Epithelial cell of proximal tubule (primary cell): ENCODE data around the gene SPEM1. TPM values are rescaled to one million over a fixed set of nuclear protein-coding genes. Genes with fewer than 3 reads are reported as not detected.
A peak's percentile ranks its signal among the peaks of the same experiment; 100 is the strongest.

ENCODE experiments used
- DNase-seq: peaks from one replicate; pipeline ENCODE4 v3.0.0-alpha.2; 2011; ENCODE audit warnings: low read depth
- H3K4me3 ChIP-seq: 2 replicates; pipeline ENCODE4 v1.5.1; 2011; ENCODE audit warnings: low read depth, mild to moderate bottlenecking, low read length
- total RNA-seq: library from RNA; depleted of rRNA; stranded (reverse); fragments of >200 nt; gene quantifications from 2 replicates; pipeline ENCODE4 v1.2.3, GENCODE V29; 2015
- TF ChIP-seq, protein P1 (sequence below): conservative IDR thresholded peaks from 2 replicates; pipeline ENCODE4 v1.5.1; 2012; ENCODE audit warnings: low read depth, mild to moderate bottlenecking, low read length

SPEM1 gene
- total RNA-seq, 1 donor from 2014 or later = not detected

DNA sequence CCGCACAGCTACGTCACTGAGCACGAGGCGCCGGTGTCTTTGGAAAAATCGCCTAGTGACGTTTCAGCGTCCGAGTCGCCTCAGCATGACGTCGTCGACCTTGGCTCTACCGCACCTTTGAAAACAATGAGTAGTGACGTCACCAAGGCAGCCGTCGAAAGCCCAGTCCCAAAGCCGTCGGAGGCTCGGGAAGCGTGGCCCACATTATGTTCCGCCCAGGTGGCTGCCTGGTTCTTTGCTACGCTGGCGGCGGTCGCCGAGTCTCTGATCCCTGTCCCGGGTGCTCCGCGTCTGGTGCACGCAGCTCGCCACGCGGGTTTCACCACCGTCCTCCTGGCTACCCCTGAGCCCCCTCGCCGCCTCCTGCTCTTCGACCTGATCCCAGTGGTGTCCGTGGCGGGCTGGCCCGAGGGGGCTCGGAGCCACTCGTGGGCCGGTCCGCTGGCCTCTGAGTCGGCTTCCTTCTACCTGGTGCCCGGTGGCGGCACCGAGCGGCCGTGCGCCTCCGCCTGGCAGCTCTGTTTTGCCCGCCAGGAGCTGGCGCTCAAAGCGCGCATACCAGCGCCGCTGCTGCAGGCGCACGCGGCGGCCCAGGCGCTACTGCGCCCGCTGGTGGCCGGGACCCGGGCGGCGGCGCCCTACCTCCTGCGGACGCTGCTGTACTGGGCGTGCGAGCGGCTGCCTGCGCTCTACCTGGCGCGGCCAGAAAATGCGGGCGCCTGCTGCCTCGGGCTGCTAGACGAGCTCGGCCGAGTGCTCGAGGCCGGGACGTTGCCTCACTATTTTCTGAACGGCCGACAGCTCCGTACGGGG is 16.6 kb downstream of the SPEM1 start:
- TF ChIP-seq, protein P1, sequence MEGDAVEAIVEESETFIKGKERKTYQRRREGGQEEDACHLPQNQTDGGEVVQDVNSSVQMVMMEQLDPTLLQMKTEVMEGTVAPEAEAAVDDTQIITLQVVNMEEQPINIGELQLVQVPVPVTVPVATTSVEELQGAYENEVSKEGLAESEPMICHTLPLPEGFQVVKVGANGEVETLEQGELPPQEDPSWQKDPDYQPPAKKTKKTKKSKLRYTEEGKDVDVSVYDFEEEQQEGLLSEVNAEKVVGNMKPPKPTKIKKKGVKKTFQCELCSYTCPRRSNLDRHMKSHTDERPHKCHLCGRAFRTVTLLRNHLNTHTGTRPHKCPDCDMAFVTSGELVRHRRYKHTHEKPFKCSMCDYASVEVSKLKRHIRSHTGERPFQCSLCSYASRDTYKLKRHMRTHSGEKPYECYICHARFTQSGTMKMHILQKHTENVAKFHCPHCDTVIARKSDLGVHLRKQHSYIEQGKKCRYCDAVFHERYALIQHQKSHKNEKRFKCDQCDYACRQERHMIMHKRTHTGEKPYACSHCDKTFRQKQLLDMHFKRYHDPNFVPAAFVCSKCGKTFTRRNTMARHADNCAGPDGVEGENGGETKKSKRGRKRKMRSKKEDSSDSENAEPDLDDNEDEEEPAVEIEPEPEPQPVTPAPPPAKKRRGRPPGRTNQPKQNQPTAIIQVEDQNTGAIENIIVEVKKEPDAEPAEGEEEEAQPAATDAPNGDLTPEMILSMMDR = peak; percentile 78
- DNase-seq = no peak
- H3K4me3 ChIP-seq = peak overlapping the region; percentile 75

DNA sequence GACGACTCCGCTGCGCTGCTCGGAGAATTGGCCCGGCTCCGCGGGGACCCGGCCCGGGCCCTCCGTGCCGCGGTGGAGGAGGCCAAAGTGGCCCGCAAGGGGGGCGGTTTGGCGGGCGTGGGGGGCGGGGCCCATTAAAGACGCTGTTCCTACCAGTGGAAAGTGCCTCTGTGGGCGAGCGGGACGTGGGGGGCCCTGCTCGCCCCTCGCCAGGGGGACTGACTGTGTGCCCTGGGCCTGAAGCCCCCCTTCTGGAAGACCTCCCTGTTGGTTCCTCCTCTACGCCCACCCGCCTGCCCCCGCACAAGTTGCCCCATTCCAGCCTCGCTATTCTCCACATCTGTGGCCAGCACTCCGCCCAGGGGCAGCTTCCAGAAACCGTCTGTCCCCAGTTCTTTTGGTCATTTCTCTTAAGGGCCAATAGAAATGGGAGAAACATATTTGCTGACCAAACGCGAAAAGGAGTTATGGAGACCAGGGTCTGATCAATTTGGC is 17.3 kb downstream of the SPEM1 start:
- peak overlapping the region; percentile 75 for H3K4me3 ChIP-seq
- no peak for DNase-seq
- TF ChIP-seq, protein P1 = no peak

DNA sequence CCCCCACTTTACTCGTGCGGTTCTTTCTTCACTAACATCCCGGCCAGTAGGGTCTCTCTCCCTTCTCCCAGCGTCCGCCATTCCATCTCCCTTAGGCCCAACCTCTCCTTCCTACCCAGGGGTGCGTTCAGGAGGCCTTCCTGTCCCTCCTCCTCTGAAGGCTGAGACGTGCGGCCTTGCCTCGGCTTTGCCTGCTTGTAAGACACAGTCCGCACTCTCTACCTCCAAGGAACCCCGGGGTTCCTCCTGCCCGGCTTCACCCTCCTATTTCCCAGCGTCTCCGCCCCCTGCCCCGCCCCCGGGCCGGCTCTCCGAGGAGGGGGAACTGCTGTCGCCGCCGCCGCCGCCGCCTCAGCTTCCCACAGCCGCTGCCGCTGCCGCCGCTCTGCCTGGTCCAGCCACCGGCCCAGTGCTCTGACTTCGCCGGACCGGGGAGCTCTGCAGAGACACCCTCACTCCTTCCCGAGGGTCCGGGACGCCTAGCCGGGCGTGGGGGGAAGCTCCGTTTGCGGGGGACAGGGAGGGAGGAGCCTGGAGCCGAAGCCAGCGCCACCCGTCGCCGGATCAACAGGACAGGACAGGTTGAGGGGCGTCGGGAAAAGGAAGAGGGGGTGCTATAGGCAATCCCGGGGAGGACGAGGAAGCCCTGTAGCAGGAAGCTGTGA is 18.0 kb downstream of the SPEM1 start:
- TF ChIP-seq, protein P1 = no peak
- DNase-seq = no peak
- H3K4me3 ChIP-seq = peak overlapping the region; percentile 75

DNA sequence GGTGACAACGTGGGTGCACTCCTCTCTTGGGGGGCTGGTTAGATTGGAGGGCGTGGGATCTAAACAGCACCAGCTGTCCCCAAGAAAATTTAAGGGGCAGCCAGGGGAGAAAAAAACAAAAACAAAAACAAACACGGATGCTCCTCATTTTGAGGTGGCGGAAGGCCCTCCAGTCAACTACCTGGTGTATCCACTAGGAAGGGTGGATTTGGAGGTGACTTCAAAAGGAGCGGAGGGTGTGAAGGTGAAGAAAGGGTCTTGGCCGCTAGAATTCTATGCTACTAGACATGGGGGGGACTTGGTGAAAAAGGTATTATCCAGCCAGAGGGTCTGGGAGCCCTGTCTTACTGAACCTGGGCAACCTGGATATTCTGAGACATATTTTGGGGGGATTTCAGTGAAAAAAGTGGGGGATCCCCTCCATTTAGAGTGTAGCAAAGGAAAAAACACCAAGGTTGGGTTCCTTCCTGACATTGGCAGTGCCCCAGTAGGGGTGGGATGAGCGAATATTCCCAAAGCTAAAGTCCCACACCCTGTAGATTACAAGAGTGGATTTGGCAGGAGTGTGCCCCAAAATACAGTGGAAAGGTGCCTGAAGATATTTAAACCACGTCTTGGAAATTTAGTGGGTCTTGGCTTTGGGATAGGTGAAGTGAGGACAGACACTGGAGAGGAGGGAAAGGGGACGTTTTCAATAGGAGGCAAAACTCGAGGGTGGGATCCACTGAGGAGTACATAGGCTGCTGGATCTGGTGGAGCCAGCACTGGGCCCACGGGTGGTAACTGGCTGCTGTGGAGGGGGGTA is 18.7 kb downstream of the SPEM1 start:
- TF ChIP-seq, protein P1 = no peak
- H3K4me3 ChIP-seq = peak overlapping the region; percentile 75
- DNase-seq = no peak

DNA sequence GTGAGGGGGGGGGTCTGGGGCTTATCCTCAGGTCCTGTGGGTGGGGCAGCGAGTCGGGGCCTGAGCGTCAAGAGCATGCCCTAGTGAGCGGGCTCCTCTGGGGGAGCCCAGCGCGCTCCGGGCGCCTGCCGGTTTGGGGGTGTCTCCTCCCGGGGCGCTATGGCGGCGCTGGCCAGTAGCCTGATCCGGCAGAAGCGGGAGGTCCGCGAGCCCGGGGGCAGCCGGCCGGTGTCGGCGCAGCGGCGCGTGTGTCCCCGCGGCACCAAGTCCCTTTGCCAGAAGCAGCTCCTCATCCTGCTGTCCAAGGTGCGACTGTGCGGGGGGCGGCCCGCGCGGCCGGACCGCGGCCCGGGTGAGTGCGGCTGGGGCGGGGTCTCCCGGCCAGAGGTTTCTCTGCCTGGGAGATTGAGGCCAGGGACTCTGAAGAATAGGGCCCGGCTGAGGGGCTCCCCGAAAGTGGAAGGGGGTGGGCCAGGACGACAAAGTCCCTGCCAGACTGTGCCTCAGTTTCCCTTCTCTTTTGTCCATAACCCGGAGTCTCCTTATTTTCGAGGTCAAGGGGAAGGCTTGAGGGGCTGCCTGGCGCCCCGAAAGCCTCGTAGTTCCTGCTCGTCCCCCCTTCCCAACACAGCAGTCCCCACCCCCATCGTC is 19.5 kb downstream of the SPEM1 start, which contains the start of gene FGF11:
TSS of gene FGF11 (plus strand) at position 51 of the 651 bp plus-strand sequence. CDS start at position 160, 109 bp downstream.
- no peak for DNase-seq

More for the DNA sequence above, 19.5 kb downstream of the SPEM1 start, which contains the start of gene FGF11:
- TF ChIP-seq, protein P1 = no peak
- peak within 1 kb of the TSS; percentile 75 for H3K4me3 ChIP-seq
